Gastrocnemius medialis (tissue), 4 donors: Measurements from ENCODE around the gene PATE2. TPM values are rescaled to one million over a fixed set of nuclear protein-coding genes. Genes with fewer than 3 reads are reported as not detected.

Source experiments
- ATAC-seq, 2 donors: fragments of 150-250 bp; one replicate each; pipeline ENCODE4 v1.9.1; 2016
- DNase-seq, 2 donors: peaks; one replicate each; pipeline ENCODE4 v3.0.0-alpha.2; 2019
- H3K27ac ChIP-seq, 4 donors: fragments of 200-600 bp; sonication (generic); 1 replicate in 1 of 4; 2 replicates in 3 of 4; pipeline ENCODE4 v1.5.1; 2016 to 2018; ENCODE audit warnings: mild to moderate bottlenecking in 2 of 4, moderate library complexity in 1 of 4
- H3K27me3 ChIP-seq, 3 donors: fragments of 200-600 bp; sonication (generic) in 2 of 3; 1 replicate in 1 of 3; 2 replicates in 2 of 3; pipeline versions ENCODE4 v1.5.1 to v1.6.0; 2016 to 2019; ENCODE audit warnings: mild to moderate bottlenecking in 1 of 3, moderate library complexity in 1 of 3
- H3K36me3 ChIP-seq, 2 donors: fragments of 200-600 bp; sonication (generic) in 1 of 2; one replicate each; pipeline ENCODE4 v1.5.1; 2017 to 2018
- H3K4me1 ChIP-seq, 2 donors: fragments of 200-600 bp; sonication (generic) in 1 of 2; one replicate each; pipeline ENCODE4 v1.5.1; 2016 to 2017; ENCODE audit warnings: mild to moderate bottlenecking in 2 of 2
- H3K4me3 ChIP-seq, 4 donors: fragments of 200-600 bp; sonication (generic) in 3 of 4; 1 replicate in 1 of 4; 2 replicates in 3 of 4; pipeline ENCODE4 v1.5.1; 2016 to 2019; ENCODE audit warnings: mild to moderate bottlenecking in 2 of 4
- H3K9me3 ChIP-seq, 3 donors: fragments of 200-600 bp; sonication (generic) in 2 of 3; 1 replicate in 1 of 3; 2 replicates in 2 of 3; pipeline ENCODE4 v1.5.1; 2016 to 2019
- POLR2A ChIP-seq, 2 donors: fragments of 450-650 bp; IDR thresholded peaks; one replicate each; pipeline ENCODE4 v1.6.1; 2017; ENCODE audit warnings: antibody characterized with exemption in 2 of 2, mild to moderate bottlenecking in 2 of 2, moderate library complexity in 2 of 2
- in situ Hi-C, 4 donors: fragments of 200-750 bp; cut with MboI; loops; one replicate each; pipeline versions ENCODE4 v1.15.0 to v1.8.0; 2017; ENCODE audit warnings: low sequenced_read_pairs in 4 of 4
- intact Hi-C: fragments of 100-400 bp; cut with DNase I; formaldehyde crosslinking; loops from one replicate; pipeline ENCODE4 v1.15.1; 2023; ENCODE audit warnings: low total_unique reads
- total RNA-seq, 4 donors: library from RNA; depleted of rRNA; stranded (reverse); fragments of >200 nt; gene quantifications; one replicate each; pipeline versions ENCODE4 v1.1.0 to v1.2.3, GENCODE V29; 2016
- TF ChIP-seq, protein P1 (sequence below), 5 experiments: fragments of 450-650 bp in 3 of 5; fragments of 200-600 bp in 2 of 5; sonication (generic) in 2 of 5; IDR thresholded peaks in 4 of 5; conservative IDR thresholded peaks in 1 of 5; 1 replicate in 4 of 5; 2 replicates in 1 of 5; pipeline ENCODE4 v1.5.1; 2016 to 2019; ENCODE audit warnings: antibody characterized with exemption in 5 of 5, mild to moderate bottlenecking in 3 of 5, moderate library complexity in 3 of 5

PATE2 gene
- total RNA-seq, 4 donors from 2014 or later, result not detected

DNA sequence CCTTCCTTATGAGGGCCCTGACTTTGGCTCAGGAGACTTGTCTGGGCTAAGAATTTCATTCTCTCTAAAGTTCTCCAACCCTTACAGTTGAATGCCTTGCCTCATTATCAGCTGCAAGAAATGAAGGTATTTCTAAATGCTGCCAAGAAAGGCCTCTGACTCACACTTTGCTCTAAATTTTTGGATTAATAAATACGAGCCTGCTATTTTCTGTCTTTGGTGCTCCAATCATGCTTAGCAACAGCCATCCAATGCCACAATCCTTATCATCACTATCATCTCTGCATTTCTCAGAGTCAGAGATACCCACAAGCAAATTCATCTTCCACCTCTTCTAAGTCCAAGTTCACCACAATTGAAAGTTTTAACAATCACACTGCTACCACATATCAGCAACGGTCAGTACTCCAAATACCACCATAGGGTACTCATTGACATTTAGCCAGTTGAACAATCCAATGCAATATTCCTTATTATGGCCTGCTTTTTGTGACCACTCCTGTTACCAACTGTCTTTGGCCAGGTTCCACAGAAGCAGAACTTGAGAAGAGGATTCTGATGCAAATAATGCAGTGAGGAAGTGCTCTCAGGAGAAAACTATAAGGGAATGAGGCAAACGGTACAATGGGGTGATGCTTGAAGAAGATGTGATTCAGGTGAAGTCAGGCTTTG, 5.7 kb downstream of the PATE2 start:
- ATAC-seq (no peak), DNase-seq (no peak)
- Histone ChIP-seq H3K27ac (no peak overlapping the region), H3K4me1 (no peaks in the 10 kb centered on the region), H3K27me3 (no peaks in the 10 kb centered on the region), H3K36me3 (no peaks in the 10 kb centered on the region), H3K4me3 (no peak overlapping the region), H3K9me3 (no peaks in the 10 kb centered on the region)
- in situ Hi-C loops, result no loop called here
- intact Hi-C loops, result no loop called here
- no peak for TF ChIP-seq POLR2A (IDR thresholded peaks at IDR 0.05)
- TF ChIP-seq, protein P1, sequence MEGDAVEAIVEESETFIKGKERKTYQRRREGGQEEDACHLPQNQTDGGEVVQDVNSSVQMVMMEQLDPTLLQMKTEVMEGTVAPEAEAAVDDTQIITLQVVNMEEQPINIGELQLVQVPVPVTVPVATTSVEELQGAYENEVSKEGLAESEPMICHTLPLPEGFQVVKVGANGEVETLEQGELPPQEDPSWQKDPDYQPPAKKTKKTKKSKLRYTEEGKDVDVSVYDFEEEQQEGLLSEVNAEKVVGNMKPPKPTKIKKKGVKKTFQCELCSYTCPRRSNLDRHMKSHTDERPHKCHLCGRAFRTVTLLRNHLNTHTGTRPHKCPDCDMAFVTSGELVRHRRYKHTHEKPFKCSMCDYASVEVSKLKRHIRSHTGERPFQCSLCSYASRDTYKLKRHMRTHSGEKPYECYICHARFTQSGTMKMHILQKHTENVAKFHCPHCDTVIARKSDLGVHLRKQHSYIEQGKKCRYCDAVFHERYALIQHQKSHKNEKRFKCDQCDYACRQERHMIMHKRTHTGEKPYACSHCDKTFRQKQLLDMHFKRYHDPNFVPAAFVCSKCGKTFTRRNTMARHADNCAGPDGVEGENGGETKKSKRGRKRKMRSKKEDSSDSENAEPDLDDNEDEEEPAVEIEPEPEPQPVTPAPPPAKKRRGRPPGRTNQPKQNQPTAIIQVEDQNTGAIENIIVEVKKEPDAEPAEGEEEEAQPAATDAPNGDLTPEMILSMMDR (IDR thresholded peaks at IDR 0.05 in 4 of 5, conservative IDR thresholded peaks at IDR 0.05 in 1 of 5), result no peak

DNA sequence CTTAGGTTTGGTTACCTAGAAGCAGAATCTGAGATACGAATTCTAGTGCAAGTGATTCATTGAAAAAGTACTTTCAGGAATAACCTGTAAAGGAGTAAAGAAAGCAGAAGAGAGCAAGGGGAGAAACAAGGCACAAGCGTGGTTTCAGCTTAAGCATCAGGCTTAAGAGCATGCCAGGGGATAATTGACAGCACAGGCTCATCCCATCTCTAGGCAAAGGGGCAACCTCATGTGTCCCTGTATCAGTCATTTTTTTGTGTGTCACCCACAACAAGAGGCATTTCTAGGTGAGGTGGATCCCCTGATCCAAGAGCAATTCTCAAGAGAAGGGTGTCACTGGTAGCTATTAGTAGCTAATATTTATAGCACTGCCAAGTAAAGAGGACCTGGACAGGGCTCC, 8.0 kb downstream of the PATE2 start:
- Histone ChIP-seq H3K4me1 (no peaks in the 10 kb centered on the region), H3K27ac (no peak overlapping the region), H3K27me3 (no peaks in the 10 kb centered on the region), H3K36me3 (no peaks in the 10 kb centered on the region), H3K4me3 (no peak overlapping the region), H3K9me3 (no peaks in the 10 kb centered on the region)
- intact Hi-C loops (no loop called here), in situ Hi-C loops (no loop called here)
- DNase-seq, result no peak
- no peak for ATAC-seq
- no peak for TF ChIP-seq POLR2A (IDR thresholded peaks at IDR 0.05)

DNA sequence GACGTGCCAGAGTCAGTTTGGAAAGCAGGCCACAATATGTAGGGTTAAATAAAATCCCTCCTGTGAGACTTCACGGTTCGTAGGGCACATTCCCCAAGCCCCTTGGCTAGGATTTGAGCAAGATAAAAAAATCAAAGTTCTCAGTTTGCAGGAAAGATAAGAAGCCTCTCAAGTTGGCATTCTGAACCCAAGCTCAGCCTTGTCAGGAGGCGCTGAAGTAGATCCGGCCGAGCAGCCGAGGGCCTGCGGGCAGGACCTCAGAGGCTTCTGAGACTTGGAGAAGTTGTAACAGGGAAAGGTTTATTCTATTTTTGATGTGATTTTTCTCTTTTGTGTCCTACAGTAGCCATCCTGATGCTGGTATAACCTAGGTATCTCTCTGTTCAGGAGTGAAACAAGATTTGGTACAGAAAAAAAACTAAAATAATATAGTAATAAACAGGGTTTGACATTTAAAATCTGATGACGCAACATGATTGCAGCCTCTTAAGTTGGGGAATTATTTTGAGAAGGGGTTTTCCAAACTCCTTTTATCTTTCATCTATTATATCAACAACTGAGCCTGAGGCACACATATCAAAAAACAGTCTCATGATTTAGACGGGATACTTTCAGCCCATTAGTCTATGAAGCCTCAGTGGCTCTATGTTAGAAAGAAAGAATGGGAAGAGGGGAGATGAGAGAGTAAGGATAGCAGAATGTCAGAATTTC, 10.1 kb downstream of the PATE2 start:
- in situ Hi-C loops (no loop called here), intact Hi-C loops (no loop called here)
- Histone ChIP-seq H3K36me3 (no peaks in the 10 kb centered on the region), H3K4me3 (no peak overlapping the region), H3K27ac (no peak overlapping the region), H3K9me3 (no peaks in the 10 kb centered on the region), H3K27me3 (no peaks in the 10 kb centered on the region), H3K4me1 (no peaks in the 10 kb centered on the region)
- DNase-seq, result no peak
- TF ChIP-seq POLR2A (IDR thresholded peaks at IDR 0.05), result no peak
- ATAC-seq, result no peak

DNA sequence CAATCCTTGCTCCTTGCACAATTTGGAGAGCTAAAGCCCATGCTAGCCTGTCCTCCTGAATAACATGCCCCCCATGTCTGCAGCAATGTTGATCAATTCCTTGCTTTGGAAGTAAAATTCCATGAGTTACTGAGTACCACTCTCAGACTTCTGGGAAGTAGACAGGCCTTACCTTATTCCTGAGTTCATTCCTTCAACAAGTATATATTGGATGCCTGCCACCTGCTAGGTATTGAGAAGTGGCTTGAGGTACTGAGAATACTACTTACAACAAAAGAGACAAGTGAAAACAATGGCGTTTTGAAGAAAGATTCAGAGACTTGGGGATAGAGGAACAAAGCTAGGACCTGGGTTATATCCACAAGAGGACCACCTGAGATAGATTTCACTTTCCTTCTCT, 12.4 kb downstream of the PATE2 start:
- DNase-seq (no peak), ATAC-seq (no peak)
- in situ Hi-C loops (no loop called here), intact Hi-C loops (no loop called here)
- H3K36me3 ChIP-seq, result no peaks in the 10 kb centered on the region
- H3K4me3 ChIP-seq, result no peak overlapping the region
- TF ChIP-seq, protein P1 (IDR thresholded peaks at IDR 0.05 in 4 of 5, conservative IDR thresholded peaks at IDR 0.05 in 1 of 5), result no peak
- TF ChIP-seq POLR2A (IDR thresholded peaks at IDR 0.05), result no peak
- H3K4me1 ChIP-seq, result no peaks in the 10 kb centered on the region
- H3K9me3 ChIP-seq, result no peaks in the 10 kb centered on the region
- H3K27me3 ChIP-seq, result no peaks in the 10 kb centered on the region
- no peak overlapping the region for H3K27ac ChIP-seq

DNA sequence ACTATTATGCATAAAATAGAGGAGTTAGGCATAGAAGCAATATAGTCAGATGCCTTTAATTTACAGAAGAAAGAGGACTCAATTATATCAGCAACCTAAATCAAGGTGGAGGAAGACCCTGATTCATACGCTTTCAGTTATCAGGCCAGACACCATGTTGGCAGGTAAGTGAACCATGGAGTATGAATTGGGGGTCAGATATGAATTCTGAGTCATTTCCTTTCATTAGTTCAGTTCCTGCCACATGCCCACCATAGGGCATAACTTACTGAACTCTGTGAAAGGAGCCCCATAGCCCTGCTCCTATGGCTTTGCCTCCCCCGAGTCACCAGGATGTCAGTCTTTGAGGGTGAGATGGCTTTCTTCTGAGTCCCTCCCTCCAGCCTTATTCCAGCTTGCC, 15.1 kb downstream of the PATE2 start:
- ATAC-seq (no peak), DNase-seq (no peak)
- Histone ChIP-seq H3K9me3 (no peaks in the 10 kb centered on the region), H3K36me3 (no peaks in the 10 kb centered on the region), H3K4me3 (no peak overlapping the region), H3K27me3 (no peaks in the 10 kb centered on the region), H3K27ac (no peak overlapping the region), H3K4me1 (no peaks in the 10 kb centered on the region)
- intact Hi-C loops (no loop called here), in situ Hi-C loops (no loop called here)
- no peak for TF ChIP-seq POLR2A (IDR thresholded peaks at IDR 0.05)
- TF ChIP-seq, protein P1 (IDR thresholded peaks at IDR 0.05 in 4 of 5, conservative IDR thresholded peaks at IDR 0.05 in 1 of 5), result no peak
